Astrocyte of the spinal cord (primary cell): ENCODE results near the gene TAGLN2.
A peak's percentile ranks its signal among the peaks of the same experiment; 100 is the strongest.

Experiments used
- DNase-seq: peaks from one replicate; pipeline ENCODE4 v3.0.0; 2011; ENCODE audit warnings: low read depth, low spot score
- H3K4me3 ChIP-seq: 2 replicates; pipeline ENCODE4 v1.5.1; 2011; ENCODE audit warnings: low read depth, mild to moderate bottlenecking, low read length, moderate library complexity
- CTCF ChIP-seq: IDR thresholded peaks from 2 replicates; pipeline ENCODE4 v1.5.1; 2012; ENCODE audit warnings: low read depth, mild to moderate bottlenecking, low read length, inconsistent platforms
- in situ Hi-C: cut with HindIII; loops from 2 replicates; pipeline ENCODE4 v1.10.0; 2017; ENCODE audit warnings: low sequenced_read_pairs

TAGLN2 gene

GRCh38 chr1:159917533-159918351, 7.6 kb downstream of the TAGLN2 start:
- in situ Hi-C loops, result no loop called here
- no peak for DNase-seq
- no peak for TF ChIP-seq CTCF
- no peak overlapping the region for H3K4me3 ChIP-seq

- in situ Hi-C loops, result no loop called here
- DNase-seq, result peak; percentile 67
- TF ChIP-seq CTCF, result no peak
These were observed 8.9 kb downstream of the TAGLN2 start for GRCh38 chr1:159916242-159917051.

GRCh38 chr1:159915571-159916241, 9.6 kb downstream of the TAGLN2 start:
- H3K4me3 ChIP-seq, result no peak overlapping the region
- in situ Hi-C loops, result no loop called here
- no peak for TF ChIP-seq CTCF
- no peak for DNase-seq

More at GRCh38 chr1:159916242-159917051, 8.9 kb downstream of the TAGLN2 start:
- H3K4me3 ChIP-seq, result no peak overlapping the region

- no peak for DNase-seq
- TF ChIP-seq CTCF, result no peak
- no peak overlapping the region for H3K4me3 ChIP-seq
- in situ Hi-C loops, result no loop called here
These were observed 10.9 kb downstream of the TAGLN2 start for GRCh38 chr1:159914252-159915018.

GRCh38 chr1:159913451-159914192, 11.7 kb downstream of the TAGLN2 start:
- no peak for TF ChIP-seq CTCF

More at GRCh38 chr1:159913451-159914192, 11.7 kb downstream of the TAGLN2 start:
- DNase-seq, result no peak
- in situ Hi-C loops, result no loop called here
- H3K4me3 ChIP-seq, result no peak overlapping the region
